VCaP (cell line): ENCODE data around the gene KISS1.
"Not testable (repeated sequence)": the region's sequence is repeated elsewhere in the genome, so short reads cannot be mapped to it uniquely, and the experiment has no call there.

Experiments
- H3K27ac ChIP-seq: fragments of 450-650 bp; 2 replicates; pipeline ENCODE4 v1.5.1; 2017
- CTCF ChIP-seq: fragments of 450-650 bp; conservative IDR thresholded peaks from 2 replicates; pipeline ENCODE4 v1.5.1; 2017; ENCODE audit warnings: mild to moderate bottlenecking, moderate library complexity

Gene KISS1

GRCh38 chr1:204196068-204196795 is at the start of gene KISS1:
KISS1 (minus strand) TSS chr1:204196491; CDS start chr1:204192876, 3,615 bp downstream.
- H3K27ac ChIP-seq, result no peak within 1 kb of the TSS; the same call in 1 of the 2 replicates
- TF ChIP-seq CTCF, result no peak

- no peak overlapping the region for H3K27ac ChIP-seq
- TF ChIP-seq CTCF, result no peak
These were observed 46.6 kb upstream of the KISS1 start for GRCh38 chr1:204242920-204243319.

GRCh38 chr1:204241914-204242313 is 45.6 kb upstream of the KISS1 start:
- no peak for TF ChIP-seq CTCF

GRCh38 chr1:204241050-204241449 is 44.8 kb upstream of the KISS1 start:
- no peak for TF ChIP-seq CTCF
- H3K27ac ChIP-seq, result no peak overlapping the region

More at GRCh38 chr1:204241914-204242313, 45.6 kb upstream of the KISS1 start:
- no peak overlapping the region for H3K27ac ChIP-seq

GRCh38 chr1:204240233-204240632 is 43.9 kb upstream of the KISS1 start:
- TF ChIP-seq CTCF, result no peak
- no peak overlapping the region for H3K27ac ChIP-seq

- not testable (repeated sequence) for H3K27ac ChIP-seq
These were observed 43.1 kb upstream of the KISS1 start for GRCh38 chr1:204239401-204239800.

GRCh38 chr1:204238520-204238919 is 42.2 kb upstream of the KISS1 start:
- H3K27ac ChIP-seq, result not testable (repeated sequence)

- H3K27ac ChIP-seq, result not testable (repeated sequence)
These were observed 41.2 kb upstream of the KISS1 start for GRCh38 chr1:204237515-204237914.

- TF ChIP-seq CTCF, result no peak
- no peak overlapping the region for H3K27ac ChIP-seq
These were observed 36.2 kb upstream of the KISS1 start for GRCh38 chr1:204232526-204232925.
